Measurements from ENCODE around the gene OSGEP.

OSGEP gene

DNA sequence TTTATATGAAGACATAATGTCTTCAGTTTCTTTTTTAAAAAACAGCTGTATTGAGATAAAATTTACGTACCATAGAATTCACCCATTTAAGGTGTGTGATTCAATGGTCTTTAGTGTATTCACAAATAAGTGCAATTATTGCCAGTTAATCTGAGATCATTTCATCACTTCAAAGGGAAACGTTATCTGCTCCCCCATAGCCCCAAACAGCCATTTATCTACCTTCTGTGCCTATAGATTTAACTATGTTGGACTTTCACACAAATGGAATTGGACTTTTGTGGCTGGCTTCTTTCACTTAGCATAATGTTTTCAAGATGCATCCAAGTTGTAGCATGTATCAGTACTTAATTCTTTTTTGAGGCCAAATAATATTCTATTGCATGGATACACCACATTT is 24.3 kb upstream of the OSGEP start:
- TF ChIP-seq, protein P1, sequence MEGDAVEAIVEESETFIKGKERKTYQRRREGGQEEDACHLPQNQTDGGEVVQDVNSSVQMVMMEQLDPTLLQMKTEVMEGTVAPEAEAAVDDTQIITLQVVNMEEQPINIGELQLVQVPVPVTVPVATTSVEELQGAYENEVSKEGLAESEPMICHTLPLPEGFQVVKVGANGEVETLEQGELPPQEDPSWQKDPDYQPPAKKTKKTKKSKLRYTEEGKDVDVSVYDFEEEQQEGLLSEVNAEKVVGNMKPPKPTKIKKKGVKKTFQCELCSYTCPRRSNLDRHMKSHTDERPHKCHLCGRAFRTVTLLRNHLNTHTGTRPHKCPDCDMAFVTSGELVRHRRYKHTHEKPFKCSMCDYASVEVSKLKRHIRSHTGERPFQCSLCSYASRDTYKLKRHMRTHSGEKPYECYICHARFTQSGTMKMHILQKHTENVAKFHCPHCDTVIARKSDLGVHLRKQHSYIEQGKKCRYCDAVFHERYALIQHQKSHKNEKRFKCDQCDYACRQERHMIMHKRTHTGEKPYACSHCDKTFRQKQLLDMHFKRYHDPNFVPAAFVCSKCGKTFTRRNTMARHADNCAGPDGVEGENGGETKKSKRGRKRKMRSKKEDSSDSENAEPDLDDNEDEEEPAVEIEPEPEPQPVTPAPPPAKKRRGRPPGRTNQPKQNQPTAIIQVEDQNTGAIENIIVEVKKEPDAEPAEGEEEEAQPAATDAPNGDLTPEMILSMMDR (IDR thresholded peaks at IDR 0.05; ENCODE audit: low read depth, low read length, missing control alignments), result no peak
- in situ Hi-C loops (cut with HindIII; ENCODE audit: low pct_ligation_motif_present, low sequenced_read_pairs), result no loop called here
- Histone ChIP-seq H3K4me3 (ENCODE audit: low read depth, low read length) (no peak overlapping the region), H3K27ac (no peak overlapping the region), H3K36me3 (replicated peaks) (peaks cover 40% of the 10 kb centered on the region), H3K27me3 (replicated peaks) (no peaks in the 10 kb centered on the region)
- DNase-seq, result no peak

DNA sequence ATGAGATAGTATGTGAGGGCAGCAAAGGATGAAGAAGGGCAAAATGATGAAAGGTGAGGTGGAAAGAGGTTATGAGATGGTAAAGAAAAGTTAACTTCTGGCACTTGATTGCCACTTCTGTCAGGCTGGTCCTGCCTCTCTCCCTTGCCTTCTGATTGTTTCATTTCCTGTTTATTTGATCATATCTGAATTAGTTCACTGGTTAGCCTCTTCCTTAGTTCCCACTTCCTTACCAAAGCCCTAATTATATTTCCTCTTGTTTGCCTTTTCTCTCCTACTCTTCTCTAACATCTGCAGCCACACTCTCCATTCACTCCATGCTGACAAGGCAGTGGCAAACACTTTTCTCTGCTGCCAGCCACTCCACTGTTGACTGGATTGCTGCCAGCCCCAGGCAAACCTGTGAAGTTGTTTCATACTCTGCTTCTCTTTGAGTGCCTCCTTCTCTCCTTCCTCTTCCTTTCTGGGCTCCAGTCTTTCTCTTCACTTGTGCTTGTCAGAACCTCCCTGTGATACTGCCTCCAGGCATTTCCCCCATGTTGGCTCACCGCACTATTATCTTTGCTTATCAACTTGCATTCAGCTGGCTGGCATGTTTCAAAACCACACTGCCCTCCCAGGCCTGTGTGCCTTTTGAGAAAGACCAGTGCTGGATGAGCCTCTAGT is 22.7 kb upstream of the OSGEP start:
- peaks cover 52% of the 10 kb centered on the region for H3K36me3 ChIP-seq (replicated peaks)
- H3K27ac ChIP-seq, result peak overlapping the region; percentile 12
- in situ Hi-C loops (cut with HindIII; ENCODE audit: low pct_ligation_motif_present, low sequenced_read_pairs), result no loop called here
- TF ChIP-seq, protein P1 (IDR thresholded peaks at IDR 0.05; ENCODE audit: low read depth, low read length, missing control alignments), result no peak
- no peaks in the 10 kb centered on the region for H3K27me3 ChIP-seq (replicated peaks)
- peak; percentile 83 for DNase-seq
- H3K4me3 ChIP-seq (ENCODE audit: low read depth, low read length), result no peak overlapping the region

DNA sequence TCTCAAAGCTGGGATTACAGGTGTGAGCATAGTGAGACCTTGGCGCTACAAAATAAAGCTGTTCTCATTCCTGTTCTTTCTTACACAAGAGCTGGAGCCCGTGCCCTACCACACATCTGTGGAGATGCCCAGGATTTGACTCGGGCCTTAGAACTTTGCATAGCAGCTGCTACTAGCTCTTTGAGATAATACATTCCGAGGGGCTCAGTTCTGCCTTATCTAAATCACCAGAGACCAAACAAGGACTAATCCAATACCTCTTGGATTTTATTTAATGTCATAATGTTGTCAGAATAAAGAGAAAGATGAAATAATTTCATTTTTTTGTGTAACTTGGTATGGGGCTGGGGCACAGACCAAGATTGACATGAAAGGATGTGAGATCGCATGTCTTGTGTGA is 22.2 kb upstream of the OSGEP start:
- H3K36me3 ChIP-seq (replicated peaks), result peaks cover 53% of the 10 kb centered on the region
- TF ChIP-seq, protein P1 (IDR thresholded peaks at IDR 0.05; ENCODE audit: low read depth, low read length, missing control alignments), result no peak
- in situ Hi-C loops (cut with HindIII; ENCODE audit: low pct_ligation_motif_present, low sequenced_read_pairs), result no loop called here
- no peak overlapping the region for H3K4me3 ChIP-seq (ENCODE audit: low read depth, low read length)
- no peak overlapping the region for H3K27ac ChIP-seq
- no peaks in the 10 kb centered on the region for H3K27me3 ChIP-seq (replicated peaks)
- no peak for DNase-seq

DNA sequence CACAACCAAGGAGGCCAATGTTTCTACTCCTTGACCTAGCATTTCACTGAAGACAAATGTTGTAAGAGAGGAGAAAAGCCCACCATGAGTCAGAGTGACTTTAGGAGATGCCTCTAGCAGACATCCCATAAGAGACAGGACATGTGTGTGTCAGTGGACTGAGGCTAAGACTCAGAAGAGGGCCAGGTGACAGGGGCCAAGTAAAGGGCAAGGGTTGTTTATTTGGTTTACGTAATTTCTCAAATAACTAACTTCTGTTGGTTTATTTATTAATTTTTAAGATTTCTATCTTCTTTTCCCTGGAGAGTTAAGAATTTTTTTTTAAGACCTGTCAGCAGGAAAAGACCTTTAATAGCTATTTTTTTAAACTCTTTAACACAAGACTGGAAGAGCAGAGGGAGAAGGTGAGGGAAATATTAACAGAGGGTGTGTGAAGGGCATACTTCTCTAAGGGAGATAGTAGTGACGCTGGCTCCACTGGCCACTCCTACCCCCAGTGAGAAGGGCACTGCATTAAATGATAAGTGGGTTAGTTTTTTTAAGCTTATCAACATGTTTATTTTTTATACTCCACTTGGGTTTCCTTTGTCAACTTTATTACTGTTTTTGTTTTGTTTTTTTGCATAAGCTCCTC is 18.0 kb upstream of the OSGEP start:
- in situ Hi-C loops (cut with HindIII; ENCODE audit: low pct_ligation_motif_present, low sequenced_read_pairs), result no loop called here
- no peak overlapping the region for H3K4me3 ChIP-seq (ENCODE audit: low read depth, low read length)
- DNase-seq, result no peak
- no peak overlapping the region for H3K27ac ChIP-seq
- no peaks in the 10 kb centered on the region for H3K27me3 ChIP-seq (replicated peaks)
- H3K36me3 ChIP-seq (replicated peaks), result peaks cover 46% of the 10 kb centered on the region
- TF ChIP-seq, protein P1 (IDR thresholded peaks at IDR 0.05; ENCODE audit: low read depth, low read length, missing control alignments), result no peak

DNA sequence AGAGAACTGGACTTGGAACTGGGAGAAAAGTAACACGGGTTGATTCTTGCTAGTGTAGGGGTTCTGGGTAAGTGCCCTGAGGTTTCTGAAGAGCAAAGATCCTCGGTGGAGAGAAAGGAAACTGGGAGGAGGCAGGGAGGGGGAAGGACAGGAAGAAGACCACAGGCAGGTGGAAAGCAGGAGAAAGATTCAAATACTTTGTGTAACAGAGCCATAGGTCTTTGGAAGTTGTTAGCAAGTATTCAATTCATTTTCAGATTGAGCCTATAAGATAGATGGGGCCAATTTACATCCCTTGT is 15.9 kb upstream of the OSGEP start:
- Histone ChIP-seq H3K27ac (no peak overlapping the region), H3K27me3 (replicated peaks) (no peaks in the 10 kb centered on the region), H3K4me3 (ENCODE audit: low read depth, low read length) (peak overlapping the region; percentile 99), H3K36me3 (replicated peaks) (peaks cover 30% of the 10 kb centered on the region)
- TF ChIP-seq, protein P1 (IDR thresholded peaks at IDR 0.05; ENCODE audit: low read depth, low read length, missing control alignments), result no peak
- in situ Hi-C loops (cut with HindIII; ENCODE audit: low pct_ligation_motif_present, low sequenced_read_pairs), result no loop called here
- no peak for DNase-seq

Measured in brain microvascular endothelial cell (primary cell).